MCF 10A (cell line): Measurements from ENCODE around the gene CFAP65. TPM values are rescaled to one million over a fixed set of nuclear protein-coding genes. Genes with fewer than 3 reads are reported as not detected.

Experiments used
- BruUV-seq: library from RNA; stranded (reverse); fragments of 400-500 nt; replicated peaks from 2 replicates; lab custom pipeline; 2021; lab: Mats Ljungman, UMichigan
- CTCF ChIA-PET: fragments of 300-600 bp; sonication (Branson Sonifier 250); formaldehyde crosslinking; extraction: SDS; loops from one replicate; lab custom pipeline; 2021; ENCODE audit warnings: antibody characterized with exemption, inconsistent platforms; lab: Yijun Ruan, JAX
- POLR2A ChIA-PET: fragments of 300-600, 350-650 bp; sonication (Branson Sonifier 250); formaldehyde crosslinking; extraction: SDS; loops from one replicate; lab custom pipeline; 2020; ENCODE audit warnings: antibody characterized with exemption, inconsistent platforms; lab: Yijun Ruan, JAX
- DNase-seq: peaks from one replicate; pipeline ENCODE4 v3.0.0-alpha.2; 2018; ENCODE audit not compliant: unreplicated experiment
- H3K27ac Mint-ChIP-seq: one replicate; pipeline ENCODE4 v1.8.0; 2022; ENCODE audit warnings: mild to moderate bottlenecking, low read depth, mixed read lengths; ENCODE audit not compliant: unreplicated experiment
- H3K27me3 Mint-ChIP-seq: one replicate; pipeline ENCODE4 v1.8.0; 2022; ENCODE audit warnings: mixed read lengths; ENCODE audit not compliant: insufficient read depth, unreplicated experiment
- H3K36me3 Mint-ChIP-seq: one replicate; pipeline ENCODE4 v1.8.0; 2022; ENCODE audit warnings: mild to moderate bottlenecking, moderate library complexity, mixed read lengths; ENCODE audit not compliant: insufficient read depth, unreplicated experiment
- H3K4me1 Mint-ChIP-seq: one replicate; pipeline ENCODE4 v1.8.0; 2022; ENCODE audit warnings: mixed read lengths; ENCODE audit not compliant: insufficient read depth, unreplicated experiment
- H3K4me3 Mint-ChIP-seq: one replicate; pipeline ENCODE4 v1.8.0; 2022; ENCODE audit warnings: mild to moderate bottlenecking, moderate library complexity, mixed read lengths; ENCODE audit not compliant: unreplicated experiment
- H3K9me3 Mint-ChIP-seq: one replicate; pipeline ENCODE4 v1.8.0; 2022; ENCODE audit warnings: mixed read lengths; ENCODE audit not compliant: unreplicated experiment
- intact Hi-C: fragments of 100-400 bp; cut with micrococcal nuclease; formaldehyde crosslinking; loops from 2 replicates; pipeline ENCODE4 v1.14.1; 2022
- total RNA-seq: library from RNA; stranded (reverse); gene quantifications from 2 replicates; pipeline ENCODE4 v1.2.3, GENCODE V29; 2022
- TF ChIP-seq, protein P1 (sequence below): fragments of 200-600 bp; IDR thresholded peaks from one replicate; pipeline ENCODE4 v1.8.0; 2022; ENCODE audit warnings: antibody characterized with exemption, mild to moderate bottlenecking; ENCODE audit not compliant: unreplicated experiment

Gene CFAP65
- total RNA-seq, 1 experiment from 2014 or later = not detected

GRCh38 chr2:218996937-218997336, 44.4 kb downstream of the CFAP65 start:
- Mint-ChIP-seq H3K4me1 (peaks cover 15% of the 10 kb centered on the region), H3K36me3 (no peaks in the 10 kb centered on the region), H3K27me3 (peaks cover 14% of the 10 kb centered on the region), H3K9me3 (no peaks in the 10 kb centered on the region), H3K27ac (no peak overlapping the region), H3K4me3 (no peak overlapping the region)
- no TSS peak for BruUV-seq
- intact Hi-C loops = loop anchor here (1.0 to 5.0 kb wide), 4 partner anchors 32 to 158 kb away; no protein-coding TSS in a partner anchor
- DNase-seq = no peak
- POLR2A ChIA-PET = no interaction called here
- CTCF ChIA-PET = interaction anchor here (0.7 to 4.8 kb wide), 9 partner anchors 14 to 158 kb away, joined by 3 to 37 read pairs (median 7); no protein-coding TSS in a partner anchor
- TF ChIP-seq, protein P1, sequence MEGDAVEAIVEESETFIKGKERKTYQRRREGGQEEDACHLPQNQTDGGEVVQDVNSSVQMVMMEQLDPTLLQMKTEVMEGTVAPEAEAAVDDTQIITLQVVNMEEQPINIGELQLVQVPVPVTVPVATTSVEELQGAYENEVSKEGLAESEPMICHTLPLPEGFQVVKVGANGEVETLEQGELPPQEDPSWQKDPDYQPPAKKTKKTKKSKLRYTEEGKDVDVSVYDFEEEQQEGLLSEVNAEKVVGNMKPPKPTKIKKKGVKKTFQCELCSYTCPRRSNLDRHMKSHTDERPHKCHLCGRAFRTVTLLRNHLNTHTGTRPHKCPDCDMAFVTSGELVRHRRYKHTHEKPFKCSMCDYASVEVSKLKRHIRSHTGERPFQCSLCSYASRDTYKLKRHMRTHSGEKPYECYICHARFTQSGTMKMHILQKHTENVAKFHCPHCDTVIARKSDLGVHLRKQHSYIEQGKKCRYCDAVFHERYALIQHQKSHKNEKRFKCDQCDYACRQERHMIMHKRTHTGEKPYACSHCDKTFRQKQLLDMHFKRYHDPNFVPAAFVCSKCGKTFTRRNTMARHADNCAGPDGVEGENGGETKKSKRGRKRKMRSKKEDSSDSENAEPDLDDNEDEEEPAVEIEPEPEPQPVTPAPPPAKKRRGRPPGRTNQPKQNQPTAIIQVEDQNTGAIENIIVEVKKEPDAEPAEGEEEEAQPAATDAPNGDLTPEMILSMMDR = no peak

DNA sequence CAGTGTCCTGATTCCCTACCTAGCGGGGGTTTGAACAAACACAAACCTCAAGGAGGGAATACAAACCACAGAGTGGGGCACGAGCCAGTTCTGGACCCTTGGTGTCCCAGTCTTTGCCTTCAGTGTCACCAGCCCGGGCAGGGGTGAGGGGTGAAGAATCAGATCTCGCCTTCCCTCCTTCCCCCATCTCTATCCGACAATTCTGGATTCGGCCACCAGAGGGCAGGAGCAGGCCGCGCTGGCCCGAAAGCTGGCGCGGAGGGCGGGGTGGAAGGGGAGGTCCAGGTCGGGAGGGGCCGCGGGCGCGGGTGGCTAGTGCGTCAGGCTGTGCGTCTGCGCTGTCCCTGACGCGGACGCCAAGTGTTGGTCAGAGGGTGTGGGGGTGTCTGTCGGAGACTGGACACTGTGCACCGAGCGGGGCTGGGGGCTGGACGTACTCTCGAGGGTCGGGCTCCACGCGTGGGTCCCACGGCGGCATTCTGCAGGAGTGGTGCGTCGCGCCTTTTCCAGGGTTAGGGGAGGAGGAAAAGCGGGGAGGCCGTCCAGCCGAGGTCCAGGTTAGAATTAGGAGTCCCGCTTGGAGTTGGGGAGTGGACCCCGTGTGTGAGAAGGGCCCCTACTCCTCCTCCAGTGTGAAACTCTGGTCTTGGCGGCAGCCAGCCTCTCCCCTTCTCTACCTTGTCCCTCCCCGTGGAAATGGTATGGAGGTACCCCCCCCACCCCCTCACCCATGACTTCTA, 45.2 kb downstream of the CFAP65 start:
- no peak overlapping the region for H3K27ac Mint-ChIP-seq
- CTCF ChIA-PET = interaction anchor here (0.6 to 4.8 kb wide), 28 partner anchors 9 to 449 kb away, joined by 3 to 37 read pairs (median 6); partner anchors contain the start of gene NHEJ1
- peak; percentile 82 for DNase-seq
- BruUV-seq = no TSS peak
- H3K4me1 Mint-ChIP-seq = peaks cover 15% of the 10 kb centered on the region
- peaks cover 22% of the 10 kb centered on the region for H3K27me3 Mint-ChIP-seq
- TF ChIP-seq, protein P1 = peak; percentile 84
- intact Hi-C loops = loop anchor here (1.0 to 5.0 kb wide), 4 partner anchors 33 to 159 kb away; no protein-coding TSS in a partner anchor
- H3K36me3 Mint-ChIP-seq = no peaks in the 10 kb centered on the region
- peak overlapping the region; percentile 73 for H3K4me3 Mint-ChIP-seq
- no peaks in the 10 kb centered on the region for H3K9me3 Mint-ChIP-seq
- POLR2A ChIA-PET = interaction anchor here (0.5 to 1.5 kb wide), 2 partner anchors 123 to 295 kb away, joined by 3 to 6 read pairs; no protein-coding TSS in a partner anchor

- H3K9me3 Mint-ChIP-seq = no peaks in the 10 kb centered on the region
Observed at GRCh38 chr2:218995561-218995960, 45.8 kb downstream of the CFAP65 start.

More at GRCh38 chr2:218995561-218995960, 45.8 kb downstream of the CFAP65 start:
- BruUV-seq = no TSS peak
- TF ChIP-seq, protein P1 = no peak
- DNase-seq = no peak
- Mint-ChIP-seq H3K4me1 (peaks cover 15% of the 10 kb centered on the region), H3K27ac (no peak overlapping the region), H3K36me3 (no peaks in the 10 kb centered on the region), H3K27me3 (peaks cover 28% of the 10 kb centered on the region), H3K4me3 (peak overlapping the region; percentile 73)
- intact Hi-C loops = loop anchor here (5.0 kb wide), 1 partner anchor 143 kb away; no protein-coding TSS in a partner anchor
- CTCF ChIA-PET = interaction anchor here (0.5 to 4.8 kb wide), 38 partner anchors 8 to 356 kb away, joined by 3 to 37 read pairs (median 5); partner anchors contain the start of genes CFAP65 and NHEJ1
- POLR2A ChIA-PET = interaction anchor here (1.5 kb wide), 1 partner anchor 124 kb away, joined by 6 read pairs; no protein-coding TSS in a partner anchor
